K562 (cell line): ENCODE results near the gene PIK3CB. TPM values are rescaled to one million over a fixed set of nuclear protein-coding genes. Genes with fewer than 3 reads are reported as not detected.

Source experiments
- ATAC-seq: fragments of 200-7000 bp; cut with Tn5 transposase; 3 replicates; pipeline ENCODE4 v1.9.1; 2020; ENCODE audit warnings: moderate library complexity
- BruUV-seq: library from RNA; stranded (reverse); fragments of 400-500 nt; replicated peaks from 2 replicates; lab custom pipeline; 2021; lab: Mats Ljungman, UMichigan
- CTCF ChIA-PET: fragments of 300-600 bp; formaldehyde crosslinking; extraction: SDS; loops from one replicate; lab custom pipeline; 2021; ENCODE audit warnings: low intra/inter-chr PET ratio; lab: Yijun Ruan, JAX
- POLR2A ChIA-PET: fragments of 300-600, 350-650 bp; sonication (Branson Sonifier 250); formaldehyde crosslinking; extraction: SDS; loops from one replicate; lab custom pipeline; 2021; ENCODE audit warnings: antibody characterized with exemption, inconsistent platforms; lab: Yijun Ruan, JAX
- DNase-seq, 4 experiments: peaks; one replicate each; pipeline versions ENCODE4 v3.0.0 to v3.0.0-alpha.2; 2011 to 2018; ENCODE audit warnings: low spot score in 3 of 4, mixed read lengths in 3 of 4; ENCODE audit errors: extremely low read depth in 1 of 4
- FAIRE-seq: peaks from 2 replicates; lab custom pipeline; 2011; peaks lifted over from hg19 to GRCh38; lab: Jason Lieb, UNC
- H2AFZ ChIP-seq: 2 replicates; pipeline ENCODE4 v1.6.0; 2011; ENCODE audit warnings: low read depth, low read length, control low read depth, inconsistent platforms
- H3K27ac ChIP-seq: fragments of 200-600 bp; 3 replicates; pipeline ENCODE4 v1.8.0; 2011; ENCODE audit warnings: low read depth, mild to moderate bottlenecking, control low read depth, inconsistent platforms, low read length, moderate library complexity, mixed read lengths; ENCODE audit errors: extremely low read depth
- H3K27me3 ChIP-seq, 2 experiments: fragments of 300-600 bp in 1 of 2; 2 replicates in 1 of 2; 3 replicates in 1 of 2; pipeline versions ENCODE4 v1.6.0 to v1.8.0; 2011; ENCODE audit warnings: inconsistent platforms in 2 of 2, low read length in 2 of 2, mild to moderate bottlenecking in 1 of 2, mixed read lengths in 1 of 2, moderate library complexity in 1 of 2; ENCODE audit not compliant: control insufficient read depth in 2 of 2, insufficient read depth in 2 of 2
- H3K36me3 ChIP-seq: fragments of 300-600 bp; 3 replicates; pipeline ENCODE4 v1.8.0; 2011; ENCODE audit warnings: mild to moderate bottlenecking, low read length, inconsistent platforms; ENCODE audit not compliant: control insufficient read depth, insufficient read depth
- H3K4me1 ChIP-seq, 2 experiments: fragments of 200-600 bp in 1 of 2; replicated peaks in 1 of 2; 2 replicates in 1 of 2; 3 replicates in 1 of 2; pipeline versions ENCODE4 v1.5.1 to v1.8.0; 2011; ENCODE audit warnings: inconsistent platforms in 2 of 2, low read length in 2 of 2, mild to moderate bottlenecking in 1 of 2, mixed read lengths in 1 of 2, moderate library complexity in 1 of 2; ENCODE audit not compliant: control insufficient read depth in 2 of 2, insufficient read depth in 2 of 2
- H3K4me2 ChIP-seq: 2 replicates; pipeline ENCODE4 v1.6.1; 2011; ENCODE audit warnings: low read length, control low read depth, inconsistent platforms, mixed read lengths; ENCODE audit not compliant: insufficient read depth
- H3K4me3 ChIP-seq: fragments of 200-600 bp; sonication (generic), shearing (Covaris generic); 2 replicates; pipeline ENCODE4 v1.5.1; 2016; ENCODE audit warnings: control low read depth, inconsistent platforms
- H3K79me2 ChIP-seq: fragments of 200-600 bp; 3 replicates; pipeline ENCODE4 v1.8.0; 2011; ENCODE audit warnings: low read length, inconsistent platforms; ENCODE audit not compliant: control insufficient read depth, insufficient read depth
- H3K9ac ChIP-seq, 2 experiments: 2 replicates each; pipeline versions ENCODE4 v1.6.0 to v1.6.1; 2011; ENCODE audit warnings: low read depth in 2 of 2, low read length in 2 of 2, control low read depth in 1 of 2, inconsistent platforms in 1 of 2, mild to moderate bottlenecking in 1 of 2, mixed read lengths in 1 of 2; ENCODE audit not compliant: insufficient read depth in 1 of 2
- H3K9me1 ChIP-seq: one replicate; pipeline ENCODE4 v1.6.0; 2011; ENCODE audit warnings: inconsistent platforms, mild to moderate bottlenecking, low read length, moderate library complexity; ENCODE audit not compliant: control insufficient read depth, insufficient read depth
- H3K9me3 ChIP-seq: replicated peaks from 2 replicates; pipeline ENCODE4 v1.5.1; 2011; ENCODE audit warnings: low read depth, low read length, inconsistent platforms; ENCODE audit not compliant: control insufficient read depth, insufficient read depth
- H4K20me1 ChIP-seq: replicated peaks from 2 replicates; pipeline ENCODE4 v1.6.1; 2011; ENCODE audit warnings: low read length, inconsistent platforms, mixed read lengths; ENCODE audit not compliant: control insufficient read depth, insufficient read depth
- E2F3 ChIP-seq: fragments of 250-450 bp; sonication (Bioruptor Pico); IDR thresholded peaks from 2 replicates; pipeline ENCODE4 v1.4.0; 2020; ENCODE audit warnings: mild to moderate bottlenecking
- FIP1L1 ChIP-seq: fragments of 200-400 bp; formaldehyde crosslinking; IDR thresholded peaks from 2 replicates; pipeline ENCODE4 v1.6.1; 2018; ENCODE audit warnings: mild to moderate bottlenecking, low read depth, low read length; ENCODE audit not compliant: poor library complexity, severe bottlenecking
- MAFK ChIP-seq: IDR thresholded peaks from 2 replicates; pipeline ENCODE4 v1.6.1; 2011; ENCODE audit warnings: low read length, improper control_type of control experiment
- MBD2 ChIP-seq: sonication (generic); IDR thresholded peaks from 2 replicates; pipeline ENCODE4 v1.6.1; 2016; ENCODE audit warnings: low read depth, borderline replicate concordance
- MITF ChIP-seq: IDR thresholded peaks from 2 replicates; pipeline ENCODE4 v1.6.1; 2014; ENCODE audit warnings: antibody characterized with exemption
- MYNN ChIP-seq, 2 experiments: sonication (generic); formaldehyde crosslinking in 1 of 2; IDR thresholded peaks; 2 replicates each; pipeline versions ENCODE4 v1.5.0 to v1.6.1; 2016 to 2020; ENCODE audit warnings: antibody characterized with exemption in 1 of 2, missing genetic modification reagents in 1 of 2
- NFRKB ChIP-seq: fragments of 450-650 bp; IDR thresholded peaks from 2 replicates; pipeline ENCODE4 v1.6.1; 2016; ENCODE audit warnings: low read depth
- RNF2 ChIP-seq: sonication (generic); IDR thresholded peaks from 2 replicates; pipeline ENCODE4 v1.6.1; 2016
- THRB ChIP-seq: fragments of 450-650 bp; formaldehyde crosslinking; conservative IDR thresholded peaks from 2 replicates; pipeline ENCODE4 v1.4.0; 2022; ENCODE audit warnings: mild to moderate bottlenecking, missing genetic modification characterization
- ZFX ChIP-seq: sonication (generic); formaldehyde crosslinking; IDR thresholded peaks from 2 replicates; pipeline ENCODE4 v1.8.0; 2022; ENCODE audit warnings: mild to moderate bottlenecking, missing genetic modification reagents, moderate library complexity
- ZKSCAN3 ChIP-seq: fragments of 250-450 bp; sonication (Bioruptor Pico); IDR thresholded peaks from 2 replicates; pipeline ENCODE4 v1.4.0; 2020
- ZNF12 ChIP-seq: sonication (generic); formaldehyde crosslinking; IDR thresholded peaks from 2 replicates; pipeline ENCODE4 v1.4.0; 2020; ENCODE audit warnings: mild to moderate bottlenecking, missing genetic modification reagents
- ZNF274 ChIP-seq: IDR thresholded peaks from 2 replicates; pipeline ENCODE4 v1.6.1; 2011; ENCODE audit warnings: low read depth, mild to moderate bottlenecking, low read length, moderate library complexity, borderline replicate concordance
- ZZZ3 ChIP-seq: fragments of 450-650 bp; IDR thresholded peaks from 2 replicates; pipeline ENCODE4 v1.6.1; 2016; ENCODE audit warnings: antibody characterized with exemption, mild to moderate bottlenecking, moderate library complexity
- WGBS: fragments of 100-300 bp; shearing (Covaris generic); methylation state at CpG from one replicate; pipeline ENCODE4 v1.1.6; 2016; ENCODE audit warnings: low coverage, mixed read lengths; ENCODE audit not compliant: insufficient coverage; ENCODE audit errors: missing lambda C conversion rate; 5-methylcytosine and 5-hydroxymethylcytosine counted together
- in situ Hi-C: fragments of 300-500 bp; cut with MboI; formaldehyde crosslinking; loops from 4 replicates; pipeline ENCODE4 v1.15.0; 2018; ENCODE audit warnings: inconsistent platforms, mixed read lengths
- intact Hi-C: fragments of 100-400 bp; cut with micrococcal nuclease; formaldehyde crosslinking; loops from 2 replicates; pipeline ENCODE4 v1.14.2; 2022
- polyA plus RNA-seq, 8 experiments: library from polyadenylated mRNA; depleted of rRNA in 4 of 8; stranded (reverse) in 5 of 8; unstranded in 3 of 8; fragments of >200 nt; fragmentation: Nextera tagmentation in 2 of 8; fragmentation: Illumina TruSeq in 1 of 8; extraction: Ambion mirVana in 2 of 8; extraction: Trizol in 1 of 8; gene quantifications; 2 replicates each; pipeline versions ENCODE4 v1.2.1 to v1.2.3, GENCODE V29; 2011 to 2014; ENCODE audit warnings: inconsistent platforms in 1 of 8, missing spikeins in 1 of 8
- total RNA-seq, 7 experiments: library from RNA; depleted of rRNA in 6 of 7; stranded (reverse); fragments of >200 nt in 6 of 7; fragmentation: Illumina TruSeq in 2 of 7; extraction: Trizol in 2 of 7; gene quantifications; 2 replicates each; pipeline versions ENCODE4 v1.2.1 to v1.2.3, GENCODE V29; 2011 to 2021; ENCODE audit warnings: low replicate concordance in 1 of 7
- TF ChIP-seq, protein P1 (sequence below): sonication (generic); formaldehyde crosslinking; IDR thresholded peaks from 2 replicates; pipeline ENCODE4 v1.8.0; 2022; ENCODE audit warnings: mild to moderate bottlenecking, low read depth, missing genetic modification reagents
- TF ChIP-seq, protein P2 (sequence below): sonication (generic); formaldehyde crosslinking; IDR thresholded peaks from 2 replicates; pipeline ENCODE4 v1.8.1; 2023; ENCODE audit warnings: mild to moderate bottlenecking, missing genetic modification reagents, moderate library complexity
- TF ChIP-seq, protein P3 (sequence below): fragments of 250-450 bp; sonication (Bioruptor Pico); IDR thresholded peaks from 2 replicates; pipeline ENCODE4 v1.8.0; 2022; ENCODE audit warnings: inconsistent platforms

PIK3CB gene
- total and polyA plus RNA-seq, 9 of the 15 experiments (the other 6 are each of a cell fraction or from before 2014, with no cell fraction given), result 15.3 to 62.6 (median 28.3) TPM

GRCh38 chr3:138845771-138846173 is 11.0 kb upstream of the PIK3CB start:
- ChIA-PET POLR2A (interaction anchor here (0.8 to 1.4 kb wide), 3 partner anchors 9 to 36 kb away, joined by 3 to 4 read pairs (median 4); no protein-coding TSS in a partner anchor), CTCF (no interaction called here)
- 63% methylated on average over 6 of the region's 6 CpGs for WGBS
- Histone ChIP-seq H4K20me1 (no peaks in the 10 kb centered on the region), H3K79me2 (no peaks in the 10 kb centered on the region), H3K9me1 (no peaks in the 10 kb centered on the region), H3K36me3 (no peaks in the 10 kb centered on the region), H3K27ac (no peak overlapping the region), H3K9ac (no peak overlapping the region), H2AFZ (peak overlapping the region; percentile 1; the same call in 1 of the 2 replicates), H3K9me3 (0 out of 2 replicates have a peak, but pooled peaks cover 4% of the 10 kb centered on the region), H3K4me1 (peaks cover 0 to 7% of the 10 kb centered on the region in 2 experiments; a peak in 2 of 5 replicates), H3K27me3 (no peaks in the 10 kb centered on the region), H3K4me3 (no peak overlapping the region), H3K4me2 (no peak overlapping the region)
- BruUV-seq, result no TSS peak
- in situ Hi-C loops (no loop called here), intact Hi-C loops (no loop called here)
- FAIRE-seq (no peak), DNase-seq (no peak), ATAC-seq (no peak)
- no peak for TF ChIP-seq THRB (CRISPR knock-in tag)
- TF ChIP-seq ZNF274, result no peak
- TF ChIP-seq RNF2, result no peak
- TF ChIP-seq ZNF12, result no peak
- TF ChIP-seq ZFX (CRISPR knock-in tag), result no peak
- TF ChIP-seq, protein P1, sequence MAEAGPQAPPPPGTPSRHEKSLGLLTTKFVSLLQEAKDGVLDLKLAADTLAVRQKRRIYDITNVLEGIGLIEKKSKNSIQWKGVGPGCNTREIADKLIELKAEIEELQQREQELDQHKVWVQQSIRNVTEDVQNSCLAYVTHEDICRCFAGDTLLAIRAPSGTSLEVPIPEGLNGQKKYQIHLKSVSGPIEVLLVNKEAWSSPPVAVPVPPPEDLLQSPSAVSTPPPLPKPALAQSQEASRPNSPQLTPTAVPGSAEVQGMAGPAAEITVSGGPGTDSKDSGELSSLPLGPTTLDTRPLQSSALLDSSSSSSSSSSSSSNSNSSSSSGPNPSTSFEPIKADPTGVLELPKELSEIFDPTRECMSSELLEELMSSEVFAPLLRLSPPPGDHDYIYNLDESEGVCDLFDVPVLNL, result no peak
- TF ChIP-seq ZKSCAN3 (CRISPR knock-in tag), result no peak
- no peak for TF ChIP-seq MYNN (IDR thresholded peaks at IDR 0.05)
- no peak for TF ChIP-seq MYNN (CRISPR knock-in tag; IDR thresholded peaks at IDR 0.05)
- TF ChIP-seq, protein P2, sequence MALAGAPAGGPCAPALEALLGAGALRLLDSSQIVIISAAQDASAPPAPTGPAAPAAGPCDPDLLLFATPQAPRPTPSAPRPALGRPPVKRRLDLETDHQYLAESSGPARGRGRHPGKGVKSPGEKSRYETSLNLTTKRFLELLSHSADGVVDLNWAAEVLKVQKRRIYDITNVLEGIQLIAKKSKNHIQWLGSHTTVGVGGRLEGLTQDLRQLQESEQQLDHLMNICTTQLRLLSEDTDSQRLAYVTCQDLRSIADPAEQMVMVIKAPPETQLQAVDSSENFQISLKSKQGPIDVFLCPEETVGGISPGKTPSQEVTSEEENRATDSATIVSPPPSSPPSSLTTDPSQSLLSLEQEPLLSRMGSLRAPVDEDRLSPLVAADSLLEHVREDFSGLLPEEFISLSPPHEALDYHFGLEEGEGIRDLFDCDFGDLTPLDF (CRISPR knock-in tag), result no peak
- no peak for TF ChIP-seq FIP1L1
- TF ChIP-seq, protein P3, sequence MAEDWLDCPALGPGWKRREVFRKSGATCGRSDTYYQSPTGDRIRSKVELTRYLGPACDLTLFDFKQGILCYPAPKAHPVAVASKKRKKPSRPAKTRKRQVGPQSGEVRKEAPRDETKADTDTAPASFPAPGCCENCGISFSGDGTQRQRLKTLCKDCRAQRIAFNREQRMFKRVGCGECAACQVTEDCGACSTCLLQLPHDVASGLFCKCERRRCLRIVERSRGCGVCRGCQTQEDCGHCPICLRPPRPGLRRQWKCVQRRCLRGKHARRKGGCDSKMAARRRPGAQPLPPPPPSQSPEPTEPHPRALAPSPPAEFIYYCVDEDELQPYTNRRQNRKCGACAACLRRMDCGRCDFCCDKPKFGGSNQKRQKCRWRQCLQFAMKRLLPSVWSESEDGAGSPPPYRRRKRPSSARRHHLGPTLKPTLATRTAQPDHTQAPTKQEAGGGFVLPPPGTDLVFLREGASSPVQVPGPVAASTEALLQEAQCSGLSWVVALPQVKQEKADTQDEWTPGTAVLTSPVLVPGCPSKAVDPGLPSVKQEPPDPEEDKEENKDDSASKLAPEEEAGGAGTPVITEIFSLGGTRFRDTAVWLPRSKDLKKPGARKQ (CRISPR knock-in tag), result no peak
- TF ChIP-seq E2F3, result no peak
- TF ChIP-seq NFRKB, result no peak
- TF ChIP-seq MBD2, result no peak
- TF ChIP-seq MAFK, result no peak
- no peak for TF ChIP-seq ZZZ3
- no peak for TF ChIP-seq MITF
